DMS 273 treated with DMSO at 0.1 percent for 48 hours (cell line): ENCODE measurements around the gene GARS1.
"Not testable (repeated sequence)": the region's sequence is repeated elsewhere in the genome, so short reads cannot be mapped to it uniquely, and the experiment has no call there.

ENCODE experiments used
- DNase-seq: peaks from one replicate; lab custom pipeline; 2025; lab: John Stamatoyannopoulos, UW

The GARS1 gene, protein sequence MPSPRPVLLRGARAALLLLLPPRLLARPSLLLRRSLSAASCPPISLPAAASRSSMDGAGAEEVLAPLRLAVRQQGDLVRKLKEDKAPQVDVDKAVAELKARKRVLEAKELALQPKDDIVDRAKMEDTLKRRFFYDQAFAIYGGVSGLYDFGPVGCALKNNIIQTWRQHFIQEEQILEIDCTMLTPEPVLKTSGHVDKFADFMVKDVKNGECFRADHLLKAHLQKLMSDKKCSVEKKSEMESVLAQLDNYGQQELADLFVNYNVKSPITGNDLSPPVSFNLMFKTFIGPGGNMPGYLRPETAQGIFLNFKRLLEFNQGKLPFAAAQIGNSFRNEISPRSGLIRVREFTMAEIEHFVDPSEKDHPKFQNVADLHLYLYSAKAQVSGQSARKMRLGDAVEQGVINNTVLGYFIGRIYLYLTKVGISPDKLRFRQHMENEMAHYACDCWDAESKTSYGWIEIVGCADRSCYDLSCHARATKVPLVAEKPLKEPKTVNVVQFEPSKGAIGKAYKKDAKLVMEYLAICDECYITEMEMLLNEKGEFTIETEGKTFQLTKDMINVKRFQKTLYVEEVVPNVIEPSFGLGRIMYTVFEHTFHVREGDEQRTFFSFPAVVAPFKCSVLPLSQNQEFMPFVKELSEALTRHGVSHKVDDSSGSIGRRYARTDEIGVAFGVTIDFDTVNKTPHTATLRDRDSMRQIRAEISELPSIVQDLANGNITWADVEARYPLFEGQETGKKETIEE

GRCh38 chr7:30594540-30595435 lies at the start of gene GARS1:
TSS of gene GARS1 (plus strand) at chr7:30594878. CDS start at chr7:30594922, 44 bp downstream.
- peak; percentile 87 for DNase-seq

DNA sequence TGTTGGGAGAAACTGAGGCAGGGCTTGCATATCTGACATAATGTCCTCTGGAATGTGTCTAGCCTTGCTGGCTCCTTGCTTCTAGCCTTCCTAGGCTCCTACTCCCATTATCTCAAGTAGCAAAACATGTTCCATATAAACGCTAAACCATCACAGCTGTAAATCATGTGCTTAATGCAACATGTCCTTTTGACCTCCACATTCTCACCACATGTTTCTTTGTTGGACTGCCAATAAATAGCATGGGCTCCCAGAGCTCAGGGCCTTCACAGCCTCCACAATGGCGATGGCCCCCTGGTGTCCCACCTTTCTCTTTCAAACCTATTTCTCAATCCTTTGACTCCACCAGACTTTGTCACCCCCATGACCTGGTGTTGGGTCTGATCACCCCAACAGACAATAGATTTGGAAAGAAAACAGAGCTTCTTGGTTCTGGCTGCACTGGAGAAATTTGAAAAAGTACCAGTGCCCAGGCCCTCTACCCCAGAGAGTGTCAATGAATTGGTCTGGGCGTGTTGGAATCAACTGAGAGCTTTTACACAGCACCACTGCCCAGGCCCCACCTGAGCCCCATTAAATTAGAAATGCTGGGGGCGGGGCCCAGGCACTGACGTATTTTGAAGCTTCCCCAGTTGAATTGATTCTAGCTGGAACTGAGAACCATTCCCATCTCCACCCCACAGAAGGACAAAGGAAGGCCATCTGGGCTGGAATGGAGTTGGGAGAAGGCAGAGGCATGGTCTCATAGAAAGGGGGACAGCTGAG lies 48.7 kb upstream of the GARS1 start:
- no peak for DNase-seq

DNA sequence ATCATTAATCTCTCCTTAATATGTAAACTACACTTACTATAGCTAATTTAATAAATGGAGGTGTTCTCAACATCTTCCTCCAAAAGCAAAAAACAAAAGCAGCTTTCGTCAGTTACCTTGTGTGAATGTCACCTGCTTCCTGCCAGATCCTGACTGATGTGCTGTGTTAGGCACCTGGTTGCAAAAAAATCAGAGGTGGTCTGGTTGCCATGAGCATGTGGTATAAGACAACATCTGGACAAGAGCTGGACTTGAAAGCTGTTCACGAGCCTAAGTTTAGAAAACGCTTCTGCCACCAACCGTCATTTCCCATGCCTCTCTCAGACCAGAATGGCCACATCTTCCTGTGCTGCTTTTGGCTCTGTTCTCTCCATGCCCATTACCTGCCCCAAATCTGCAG lies 48.1 kb upstream of the GARS1 start:
- no peak for DNase-seq

GRCh38 chr7:30548845-30549244 lies 45.8 kb upstream of the GARS1 start:
- peak; percentile 80 for DNase-seq

DNA sequence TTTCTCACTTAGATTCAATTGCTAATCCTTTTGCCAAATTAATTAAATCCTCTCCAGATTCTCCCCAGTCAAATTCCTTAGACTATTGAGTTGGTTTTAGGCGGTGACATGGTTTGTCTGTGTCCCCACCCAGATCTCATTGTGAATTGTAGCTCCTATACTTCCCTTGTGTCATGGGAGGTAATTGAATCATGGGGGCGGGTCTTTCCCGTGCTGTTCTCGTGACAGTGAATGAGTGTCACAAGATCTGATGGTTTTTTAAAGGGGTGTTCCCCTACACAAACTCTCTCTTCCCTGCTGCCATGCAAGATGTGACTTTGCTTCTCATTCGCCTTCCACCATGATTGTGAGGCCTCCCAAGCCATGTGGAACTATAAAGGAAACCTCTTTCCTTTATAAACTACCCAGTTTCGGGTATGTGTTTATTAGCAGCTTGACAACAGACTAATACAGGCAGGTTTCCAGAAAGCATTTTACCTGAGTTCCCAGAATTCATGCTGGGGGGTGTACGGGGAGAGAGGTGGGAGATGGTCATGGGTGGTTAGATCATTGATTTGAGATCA lies 44.7 kb upstream of the GARS1 start:
- DNase-seq, result no peak

- DNase-seq, result no peak
Observed at GRCh38 chr7:30552330-30552729, 42.3 kb upstream of the GARS1 start.

GRCh38 chr7:30553141-30553540 lies 41.5 kb upstream of the GARS1 start:
- DNase-seq, result no peak

- no peak for DNase-seq
Observed at GRCh38 chr7:30553546-30553945, 41.1 kb upstream of the GARS1 start.

DNA sequence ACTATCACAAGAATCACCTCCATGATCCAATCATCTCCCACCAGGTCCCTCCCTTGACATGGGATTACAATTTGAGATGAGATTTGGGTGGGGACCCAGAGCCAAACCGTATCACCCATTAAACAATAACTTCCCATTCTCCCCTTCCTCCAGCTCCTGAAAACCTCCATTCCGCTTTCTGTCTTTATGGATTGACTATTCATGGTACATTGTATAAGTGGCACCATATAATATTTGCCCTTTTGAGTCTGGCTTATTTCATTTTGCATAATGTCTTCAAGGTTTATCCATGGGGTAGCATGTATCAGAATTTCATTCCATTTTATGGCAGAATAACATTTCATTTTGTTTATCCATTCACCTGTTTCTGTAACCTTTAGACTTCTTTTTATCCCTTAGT lies 39.2 kb upstream of the GARS1 start:
- no peak for DNase-seq

GRCh38 chr7:30556840-30557239 lies 37.8 kb upstream of the GARS1 start:
- DNase-seq, result no peak

DNA sequence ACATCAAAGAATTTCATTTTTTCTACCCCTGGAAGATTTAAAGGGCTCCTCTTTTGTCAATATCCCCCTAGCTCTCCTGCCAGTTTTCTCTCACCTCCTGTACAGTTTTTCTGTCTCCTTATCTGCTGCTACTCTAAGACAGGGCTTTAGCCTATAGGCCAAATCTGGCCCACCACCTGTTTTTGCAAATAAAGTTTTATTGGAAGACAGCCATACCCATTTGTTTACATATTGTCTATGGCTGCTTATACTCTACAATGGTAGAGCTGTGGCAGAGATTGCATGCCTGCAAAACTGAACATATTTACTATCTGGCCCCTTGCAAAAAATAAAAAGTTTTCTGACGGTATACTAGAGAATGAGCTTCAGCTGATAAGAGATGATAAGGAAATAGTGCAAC lies 37.4 kb upstream of the GARS1 start:
- no peak for DNase-seq

DNA sequence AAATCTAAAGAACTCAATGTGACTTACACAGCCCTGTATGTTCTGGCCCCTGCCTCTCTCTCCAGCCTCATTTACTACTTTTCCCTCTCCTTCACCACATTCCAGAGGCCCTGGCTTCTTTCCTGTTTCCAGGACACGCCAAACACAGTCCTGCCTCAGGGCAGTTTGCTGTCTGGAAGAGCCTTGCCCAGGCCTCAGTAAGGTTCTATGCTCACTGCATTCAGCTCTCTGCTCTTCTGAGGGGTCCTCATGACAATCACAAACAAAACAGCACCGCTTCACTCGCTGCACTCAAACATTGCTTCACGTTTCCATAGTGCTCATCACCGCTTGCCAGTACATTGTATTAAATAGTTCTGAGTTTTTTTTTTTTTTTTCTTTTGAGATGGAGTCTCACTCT lies 35.1 kb upstream of the GARS1 start:
- no peak for DNase-seq

DNA sequence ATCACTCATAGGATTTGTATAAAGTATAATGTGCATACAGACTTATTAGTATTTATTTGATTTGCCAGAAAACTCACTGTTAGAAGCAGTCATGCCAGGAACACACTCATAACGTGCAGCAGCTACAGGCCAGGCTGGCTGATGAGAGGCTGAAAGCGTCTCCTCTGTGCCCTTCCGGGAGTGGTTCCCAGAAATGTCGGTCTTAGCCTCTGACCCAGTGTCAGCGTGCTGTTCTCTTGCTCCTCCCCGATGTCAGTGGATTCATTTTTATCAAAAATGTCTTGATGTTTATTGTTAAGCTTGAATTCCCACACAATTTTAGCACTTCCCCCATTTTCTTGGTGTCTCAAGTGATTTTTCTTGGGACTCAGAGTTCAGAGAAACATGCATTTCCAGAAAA lies 33.3 kb upstream of the GARS1 start:
- no peak for DNase-seq

DNA sequence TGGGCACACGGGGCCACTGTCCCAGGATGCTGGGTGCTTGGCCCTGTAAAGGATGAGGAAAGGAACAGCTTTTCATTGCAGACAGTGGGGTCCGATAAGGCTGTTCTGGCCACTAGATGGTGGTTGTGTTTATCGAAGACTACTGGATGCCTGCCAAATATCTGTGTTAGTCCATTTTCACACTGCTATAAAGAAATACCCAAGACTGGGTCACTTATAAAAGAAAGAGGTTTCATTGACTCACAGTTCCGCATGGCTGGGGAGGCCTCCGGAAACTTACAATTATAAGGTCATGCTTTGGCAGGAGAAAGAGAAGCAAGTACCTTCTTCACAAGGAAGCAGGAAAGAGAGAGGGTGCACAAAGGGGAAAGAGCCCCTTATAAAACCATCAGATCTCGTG lies 32.2 kb upstream of the GARS1 start:
- no peak for DNase-seq

DNA sequence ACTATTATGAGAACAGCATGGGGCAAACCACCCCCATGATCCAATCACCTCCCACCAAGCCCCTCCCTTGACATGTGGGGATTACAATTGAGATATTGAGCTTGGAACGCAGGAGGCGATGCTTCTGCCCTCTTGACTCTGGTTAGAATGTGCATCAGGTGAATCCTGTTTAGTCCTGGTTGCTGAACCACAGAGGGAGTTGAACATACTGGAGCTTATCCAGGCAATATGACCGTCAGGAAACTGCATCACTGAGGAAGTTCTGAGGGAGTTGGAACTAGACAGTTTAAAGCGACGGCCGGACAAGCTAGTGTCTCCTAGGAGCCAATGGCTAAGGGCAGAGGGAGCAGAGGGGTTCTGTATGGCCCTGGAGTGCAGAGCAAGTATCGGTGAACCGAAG lies 31.8 kb upstream of the GARS1 start:
- DNase-seq, result no peak

DNA sequence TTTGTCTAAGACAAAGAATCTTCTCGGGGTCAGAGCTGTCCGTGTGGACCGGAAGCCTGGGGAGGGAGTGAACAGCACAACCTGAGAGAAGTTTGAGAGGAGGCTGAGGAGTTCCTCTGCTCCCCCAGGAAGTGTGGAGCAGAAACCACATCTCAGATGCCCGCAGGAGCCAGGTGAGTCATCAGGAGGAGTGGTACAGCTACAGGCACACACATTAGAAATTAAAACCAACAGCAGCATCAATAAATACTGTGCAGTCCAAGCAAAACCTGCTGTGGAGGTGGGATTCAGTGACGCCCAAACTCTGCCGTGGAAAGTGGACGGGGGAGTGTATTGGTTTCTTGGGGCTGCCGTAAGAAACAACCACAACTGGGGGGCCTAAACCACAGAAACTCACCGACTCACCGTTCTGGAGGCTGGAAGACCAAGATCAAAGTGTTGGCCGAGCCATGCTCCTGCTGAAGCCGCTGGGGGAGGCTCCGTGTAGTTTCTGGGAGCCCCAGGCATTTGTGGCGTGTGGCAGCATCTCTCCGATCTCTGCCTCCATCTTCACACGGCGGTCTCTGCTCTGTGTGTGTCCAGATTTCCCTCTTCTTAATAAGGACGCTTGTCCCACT lies 31.2 kb upstream of the GARS1 start:
- no peak for DNase-seq

DNA sequence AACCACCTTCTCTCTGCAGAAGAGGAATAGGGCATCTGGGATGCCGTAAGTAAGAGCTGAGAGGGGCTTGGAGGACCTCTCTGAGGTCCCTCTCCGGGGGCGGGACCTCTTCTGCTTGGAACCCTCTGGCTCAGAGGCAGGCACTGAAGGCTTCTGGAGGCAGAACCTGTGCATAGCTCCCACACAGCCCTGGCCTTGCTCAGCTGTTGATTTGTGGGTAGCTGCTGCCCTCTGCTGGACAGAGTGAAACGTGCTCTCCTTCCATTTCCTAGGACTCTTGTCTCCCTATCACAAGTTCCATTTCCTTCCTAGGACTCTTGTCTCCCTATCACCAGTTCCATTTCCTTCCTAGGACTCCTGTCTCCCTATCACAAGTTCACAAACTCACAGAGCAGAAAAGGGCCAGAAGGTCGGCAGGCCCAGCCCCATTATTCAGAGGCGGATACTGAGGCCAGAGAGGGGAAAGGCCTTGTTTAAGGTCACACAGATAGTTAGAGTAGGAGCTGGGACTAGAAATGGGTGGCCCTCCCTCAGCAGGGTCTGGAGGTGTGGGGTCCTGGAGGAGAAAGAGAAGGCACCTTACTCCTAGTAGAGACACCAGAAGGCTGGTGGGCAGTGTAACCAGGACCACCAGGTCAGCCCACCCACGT lies 30.3 kb upstream of the GARS1 start:
- DNase-seq, result peak; percentile 82

- DNase-seq, result no peak
Observed at GRCh38 chr7:30566596-30566995, 28.1 kb upstream of the GARS1 start.

DNA sequence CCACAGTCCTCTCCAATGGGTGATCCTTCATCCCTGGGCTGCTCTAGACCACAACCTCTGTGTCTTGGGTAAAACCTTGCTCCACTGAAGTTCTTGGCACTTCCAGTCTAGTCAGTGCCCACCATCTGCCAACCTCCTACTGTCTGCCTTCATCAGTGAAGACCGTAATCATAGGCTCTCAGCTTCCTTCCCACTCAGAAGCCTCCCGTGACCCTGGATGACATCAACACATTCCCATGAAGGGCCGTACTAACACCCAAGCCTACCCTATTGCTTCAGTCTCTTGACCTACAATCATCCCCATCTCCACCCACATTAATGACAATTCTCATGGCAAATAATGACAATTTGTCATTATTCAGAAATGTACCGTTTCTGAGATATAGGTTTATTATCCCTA lies 27.6 kb upstream of the GARS1 start:
- no peak for DNase-seq

DNA sequence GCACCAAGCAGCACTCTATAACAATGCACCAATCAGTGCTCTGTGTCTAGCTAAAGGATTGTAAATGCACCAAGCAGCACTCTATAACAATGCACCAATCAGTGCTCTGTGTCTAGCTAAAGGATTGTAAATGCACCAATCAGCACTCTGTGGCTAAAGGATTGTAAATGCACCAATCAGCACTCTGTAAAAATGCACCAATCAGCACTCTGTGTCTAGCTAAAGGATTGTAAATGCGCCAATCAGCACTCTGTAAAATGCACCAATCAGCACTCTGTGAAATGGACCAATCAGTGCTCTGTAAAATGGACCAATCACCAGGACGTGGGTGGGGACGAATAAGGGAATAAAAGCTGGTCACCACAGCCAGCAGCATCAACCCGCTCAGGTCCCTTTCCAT lies 24.4 kb upstream of the GARS1 start:
- DNase-seq, result not testable (repeated sequence)
